Vagina (tissue), 2 donors: ENCODE measurements around the gene CD93.

ENCODE experiments used
- POLR2AphosphoS5 ChIP-seq, 2 donors: sonication (generic); formaldehyde crosslinking; IDR thresholded peaks; one replicate each; pipeline ENCODE4 v1.9.0; 2017; ENCODE audit warnings: antibody characterized with exemption in 2 of 2, mild to moderate bottlenecking in 2 of 2, low read depth in 1 of 2; ENCODE audit not compliant: insufficient read depth in 1 of 2
- TF ChIP-seq, protein P1 (sequence below), 3 experiments: fragments of 450-650 bp in 2 of 3; fragments of 200-600 bp in 1 of 3; sonication (generic) in 1 of 3; IDR thresholded peaks; one replicate each; pipeline ENCODE4 v1.5.1; 2017 to 2019; ENCODE audit warnings: antibody characterized with exemption in 3 of 3, mild to moderate bottlenecking in 2 of 3, moderate library complexity in 2 of 3

DNA sequence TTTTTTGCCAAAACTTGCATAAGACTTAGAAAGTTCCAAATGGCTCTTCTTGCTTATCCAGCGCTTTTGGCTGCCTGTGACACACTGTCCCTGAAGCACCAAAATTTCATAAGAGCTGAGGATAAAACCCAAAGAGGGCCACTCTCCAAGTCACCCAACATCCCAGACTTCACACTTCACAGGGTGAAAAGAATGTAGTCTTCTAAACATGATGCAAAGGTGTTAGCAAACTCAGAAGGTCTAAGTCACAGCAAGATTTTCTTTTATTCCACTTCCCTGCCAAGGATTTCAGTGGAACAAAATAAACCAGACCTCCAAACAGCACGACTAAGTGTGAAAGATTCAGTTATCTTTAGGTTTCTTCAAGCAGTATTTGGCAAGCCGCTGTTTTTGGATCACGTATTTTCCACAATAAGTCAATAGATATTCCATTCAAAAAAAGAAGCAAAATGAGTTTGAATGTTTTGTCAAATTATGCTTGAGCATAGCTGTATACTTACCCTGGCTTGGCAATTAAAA lies 44.6 kb upstream of the CD93 start:
- no peak for TF ChIP-seq POLR2AphosphoS5 (IDR thresholded peaks at IDR 0.05; ENCODE audit: insufficient read depth in 1 of 2, low read depth in 1 of 2)
- TF ChIP-seq, protein P1, sequence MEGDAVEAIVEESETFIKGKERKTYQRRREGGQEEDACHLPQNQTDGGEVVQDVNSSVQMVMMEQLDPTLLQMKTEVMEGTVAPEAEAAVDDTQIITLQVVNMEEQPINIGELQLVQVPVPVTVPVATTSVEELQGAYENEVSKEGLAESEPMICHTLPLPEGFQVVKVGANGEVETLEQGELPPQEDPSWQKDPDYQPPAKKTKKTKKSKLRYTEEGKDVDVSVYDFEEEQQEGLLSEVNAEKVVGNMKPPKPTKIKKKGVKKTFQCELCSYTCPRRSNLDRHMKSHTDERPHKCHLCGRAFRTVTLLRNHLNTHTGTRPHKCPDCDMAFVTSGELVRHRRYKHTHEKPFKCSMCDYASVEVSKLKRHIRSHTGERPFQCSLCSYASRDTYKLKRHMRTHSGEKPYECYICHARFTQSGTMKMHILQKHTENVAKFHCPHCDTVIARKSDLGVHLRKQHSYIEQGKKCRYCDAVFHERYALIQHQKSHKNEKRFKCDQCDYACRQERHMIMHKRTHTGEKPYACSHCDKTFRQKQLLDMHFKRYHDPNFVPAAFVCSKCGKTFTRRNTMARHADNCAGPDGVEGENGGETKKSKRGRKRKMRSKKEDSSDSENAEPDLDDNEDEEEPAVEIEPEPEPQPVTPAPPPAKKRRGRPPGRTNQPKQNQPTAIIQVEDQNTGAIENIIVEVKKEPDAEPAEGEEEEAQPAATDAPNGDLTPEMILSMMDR (IDR thresholded peaks at IDR 0.05): no peak
